Stimulated activated CD4-positive, alpha-beta T cell treated with anti-CD3 and anti-CD28 coated beads, Interleukin-15, amount 100 ng/mL, for 48 hours (primary cell): ENCODE measurements around the gene GTF2I.
"Not testable (repeated sequence)": the region's sequence is repeated elsewhere in the genome, so short reads cannot be mapped to it uniquely, and the experiment has no call there.

ENCODE experiments used
- DNase-seq, 2 donors: peaks; one replicate each; pipeline ENCODE4 v3.0.0-alpha.2; 2020; ENCODE audit warnings: low read depth in 2 of 2

GTF2I gene

DNA sequence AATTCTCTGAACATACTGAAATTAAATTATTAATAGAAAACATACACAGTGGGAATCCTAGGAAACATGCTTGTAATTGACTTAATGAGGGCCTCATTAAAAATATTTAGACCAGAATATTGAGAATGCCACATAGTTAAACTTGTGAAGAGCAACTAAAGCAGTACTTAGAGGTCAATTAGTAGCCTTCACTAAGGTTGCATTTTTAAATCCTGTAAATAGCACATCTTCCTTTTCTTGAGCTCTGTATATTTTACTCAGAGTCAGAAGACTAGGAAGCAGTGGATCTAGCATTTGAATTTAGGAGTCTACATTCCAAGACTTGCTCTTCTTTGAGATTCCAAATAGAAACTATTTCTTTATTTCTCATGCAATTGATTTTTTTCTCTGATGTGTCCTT, 56.0 kb downstream of the GTF2I start:
- DNase-seq, result no peak

DNA sequence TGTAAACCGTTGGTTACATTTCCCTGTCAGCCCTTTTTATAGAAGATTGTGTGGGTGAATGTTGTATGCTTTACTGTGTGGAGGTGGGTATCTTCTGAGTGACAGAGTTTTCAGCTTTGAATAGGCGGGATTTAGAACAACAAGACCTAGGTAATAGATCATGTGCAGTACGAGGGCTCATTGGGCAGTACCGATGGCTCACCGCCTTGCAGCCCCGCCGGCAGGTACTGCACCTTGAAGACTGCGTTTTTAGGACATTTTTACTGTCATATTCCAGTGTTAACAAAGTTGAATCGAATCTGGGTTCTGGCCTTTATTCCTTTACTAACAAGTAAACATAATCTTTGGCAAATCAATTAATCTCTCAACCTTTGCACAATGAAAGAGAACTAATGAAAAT, 60.4 kb downstream of the GTF2I start:
- DNase-seq, result no peak

DNA sequence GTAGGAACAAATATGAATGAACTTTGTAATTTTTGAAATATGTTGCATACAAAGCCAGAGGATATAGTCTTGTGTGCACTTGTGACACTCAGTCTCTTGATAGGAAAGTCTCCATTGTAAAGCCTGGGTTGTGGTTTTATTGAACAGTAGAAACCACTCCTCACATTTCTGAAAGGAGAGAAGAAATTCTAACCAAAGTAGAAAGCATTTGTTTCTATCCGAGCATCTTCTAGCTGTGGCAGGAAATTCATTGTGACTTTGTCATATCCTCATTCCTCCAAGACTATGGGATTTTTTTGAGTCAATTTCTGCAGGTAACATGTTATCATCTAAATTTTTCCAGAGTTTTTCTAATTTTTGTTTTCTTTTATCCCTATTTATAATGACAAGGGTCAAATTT, 60.8 kb downstream of the GTF2I start:
- no peak for DNase-seq

DNA sequence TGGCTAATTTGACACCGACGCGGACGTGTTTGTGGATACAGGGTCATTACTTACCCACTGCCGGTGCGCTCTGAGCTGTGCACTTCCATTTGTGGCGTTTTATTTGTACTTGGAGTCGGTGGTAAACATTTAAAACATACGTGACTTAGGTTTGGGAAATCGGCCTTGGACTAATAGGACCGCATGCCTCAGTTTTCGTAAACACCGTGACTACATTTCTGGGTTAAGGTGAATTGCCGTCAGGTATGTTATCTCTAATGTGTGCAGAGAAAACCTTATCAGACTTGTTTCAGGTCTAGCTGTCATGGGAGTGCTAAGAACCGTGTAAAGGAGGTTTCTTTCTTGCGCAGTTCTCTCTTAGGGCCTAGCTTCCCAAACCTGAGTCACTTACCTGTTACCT, 64.6 kb downstream of the GTF2I start:
- DNase-seq, result no peak

DNA sequence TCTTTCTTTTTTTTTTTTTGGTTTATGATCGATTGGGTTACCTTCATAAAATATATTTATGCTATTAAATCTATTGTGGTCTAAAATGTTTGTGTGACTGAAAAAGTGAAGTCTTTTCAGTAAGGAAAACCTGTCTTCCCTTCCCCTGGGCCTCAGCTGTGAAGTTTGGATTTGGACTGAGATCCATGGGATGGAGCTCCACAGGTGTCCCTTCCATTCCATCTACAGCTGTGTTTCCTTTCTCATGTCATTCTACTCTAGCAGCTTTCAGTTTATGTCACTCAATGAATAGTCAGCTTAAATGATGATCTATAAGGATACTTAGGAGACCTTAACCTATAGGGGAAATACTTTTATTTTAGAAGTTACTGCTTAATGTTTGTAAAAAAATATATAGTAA, 68.3 kb downstream of the GTF2I start:
- no peak for DNase-seq

DNA sequence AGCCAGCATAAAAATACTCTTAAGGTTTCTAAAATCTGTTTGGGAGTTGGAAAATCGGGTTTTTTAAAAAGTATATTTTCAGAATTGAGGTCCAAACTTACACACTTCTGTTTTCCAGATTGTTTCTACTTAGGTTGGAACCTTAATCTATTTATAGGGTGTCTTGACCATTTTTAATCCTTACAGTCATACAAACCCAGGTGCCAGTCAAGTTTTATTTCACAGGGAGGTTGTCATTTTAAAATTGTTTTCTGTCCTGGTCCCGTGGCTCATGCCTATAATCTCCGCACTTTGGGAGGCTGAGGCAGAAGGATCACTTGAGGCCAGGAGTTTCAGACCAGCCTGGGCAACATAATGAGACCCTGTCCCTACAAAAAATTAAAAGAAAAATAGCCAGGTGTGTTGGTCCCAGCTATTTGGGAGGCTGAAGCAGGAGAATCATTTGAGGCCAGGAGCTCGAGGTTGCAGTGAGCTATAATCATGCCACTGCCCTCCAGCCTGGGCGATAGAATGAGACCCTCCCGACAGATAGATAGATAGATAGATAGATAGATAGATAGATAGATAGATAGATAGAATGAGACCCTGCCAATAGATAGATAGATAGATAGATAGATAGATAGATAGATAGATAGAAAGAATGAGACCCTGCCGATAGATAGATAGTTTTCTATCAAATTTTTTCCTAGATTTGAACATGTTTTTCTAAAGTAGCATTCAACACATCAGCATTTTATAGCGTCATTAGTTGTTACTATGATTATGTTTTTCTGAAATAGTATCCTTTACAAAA, 69.0 kb downstream of the GTF2I start:
- no peak for DNase-seq

- not testable (repeated sequence) for DNase-seq
These were observed 71.2 kb downstream of the GTF2I start for GRCh38 chr7:74728686-74729085.

- not testable (repeated sequence) for DNase-seq
These were observed 72.7 kb downstream of the GTF2I start for GRCh38 chr7:74730186-74730585.

DNA sequence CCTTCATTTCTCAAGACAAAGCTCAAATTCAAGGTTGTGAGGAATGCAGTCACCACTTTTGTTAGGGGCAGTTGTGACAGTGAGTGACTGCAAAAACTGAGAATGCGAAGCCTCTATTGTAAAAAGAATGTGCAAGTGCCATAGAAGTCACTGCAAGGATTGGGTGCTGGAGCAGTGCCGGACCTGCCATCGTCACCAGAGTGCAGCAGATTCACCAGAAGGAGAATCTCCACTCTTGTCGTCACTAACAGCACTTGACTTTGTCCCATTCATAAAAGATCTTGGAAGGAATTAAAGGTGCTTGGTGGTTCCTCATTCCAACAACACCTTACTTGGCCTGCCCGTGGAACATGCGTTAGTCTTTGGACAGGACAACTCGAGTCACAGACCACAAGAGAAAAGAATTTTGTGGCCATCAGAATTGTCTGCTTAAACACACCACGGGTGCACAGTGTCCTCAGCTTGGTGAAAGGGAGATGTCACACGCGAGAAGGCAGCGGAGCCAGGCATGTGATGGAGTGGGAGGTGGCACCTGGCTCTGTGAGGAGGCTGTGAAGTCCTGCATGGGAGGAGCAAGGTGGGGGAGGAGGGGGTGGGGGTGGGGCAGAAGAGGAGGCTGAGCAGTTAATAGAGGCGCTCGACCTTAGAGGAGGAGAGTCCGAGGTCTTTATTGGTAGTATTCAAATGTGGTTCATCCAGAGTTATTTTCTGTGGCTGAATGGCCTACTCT, 82.6 kb downstream of the GTF2I start:
- DNase-seq, result not testable (repeated sequence)

- DNase-seq, result not testable (repeated sequence)
These were observed 86.5 kb downstream of the GTF2I start for GRCh38 chr7:74743936-74744557.

DNA sequence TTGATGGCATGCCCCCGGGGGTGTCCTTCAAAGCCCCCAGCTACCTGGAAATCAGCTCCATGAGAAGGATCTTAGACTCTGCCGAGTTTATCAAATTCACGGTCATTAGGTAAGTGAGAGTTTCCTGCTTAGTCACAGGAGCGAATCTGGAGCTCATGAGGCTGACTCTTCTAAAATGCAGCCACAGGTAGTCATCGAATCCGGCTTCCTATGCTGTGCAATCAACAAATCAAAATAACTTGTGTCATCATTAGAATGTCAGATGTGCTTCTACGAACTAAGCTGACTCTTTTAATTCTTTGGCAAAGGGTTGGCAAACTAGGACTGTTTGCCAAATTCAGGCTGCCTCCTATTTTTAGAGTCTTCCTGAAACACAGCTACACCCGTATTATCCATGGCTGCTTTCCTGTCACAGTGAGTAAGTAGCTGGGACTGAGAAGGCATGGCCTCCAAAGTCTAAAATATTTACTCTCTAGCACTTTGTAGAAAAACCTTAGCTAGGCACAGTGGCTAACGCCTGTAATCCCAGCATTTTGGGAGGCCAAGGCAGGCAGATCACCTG, 96.5 kb downstream of the GTF2I start:
- not testable (repeated sequence) for DNase-seq

- DNase-seq, result not testable (repeated sequence)
These were observed 99.2 kb downstream of the GTF2I start for GRCh38 chr7:74756673-74757072.

- DNase-seq, result not testable (repeated sequence)
These were observed 100.8 kb downstream of the GTF2I start for GRCh38 chr7:74758268-74758667.

- not testable (repeated sequence) for DNase-seq
These were observed 101.5 kb downstream of the GTF2I start for GRCh38 chr7:74758982-74759381.

DNA sequence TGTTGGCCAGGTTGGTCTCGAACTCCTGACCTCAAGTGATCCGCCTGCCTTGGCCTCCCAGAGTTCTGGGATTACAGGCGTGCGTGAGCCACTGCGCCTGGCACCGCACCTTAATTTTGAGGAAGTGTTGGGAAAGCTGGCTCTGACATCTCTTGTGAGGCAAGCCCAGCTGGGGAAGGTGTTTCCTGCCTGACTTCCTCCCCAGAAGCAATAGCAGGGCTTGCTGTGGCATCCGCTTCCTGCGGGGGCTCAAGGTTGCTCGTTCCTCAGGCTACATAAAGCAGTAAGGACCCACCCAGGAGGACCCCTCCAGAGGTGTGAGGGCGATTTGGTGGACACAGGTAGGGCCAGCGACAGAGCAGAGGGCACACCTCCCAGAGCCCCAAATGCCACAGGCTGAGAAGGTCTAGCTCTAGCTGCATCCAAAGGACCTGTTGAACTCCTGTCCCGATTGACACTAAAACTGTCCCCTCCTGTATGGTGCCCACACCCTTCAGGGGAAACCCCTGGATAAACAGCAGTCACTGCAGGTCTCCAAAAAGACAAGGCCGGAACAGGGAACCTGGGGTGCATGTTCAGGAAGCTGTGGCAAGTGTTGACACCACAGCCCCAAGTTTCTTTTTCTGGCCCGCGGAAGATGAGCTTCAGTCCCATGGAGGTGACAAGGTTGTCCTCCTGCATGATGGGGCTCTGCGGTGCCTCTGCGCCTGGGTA, 107.8 kb downstream of the GTF2I start:
- DNase-seq, result not testable (repeated sequence)

GRCh38 chr7:74766509-74766908, 109.0 kb downstream of the GTF2I start:
- DNase-seq, result not testable (repeated sequence)

GRCh38 chr7:74766991-74767390, 109.5 kb downstream of the GTF2I start:
- DNase-seq, result not testable (repeated sequence)

GRCh38 chr7:74770062-74770461, 112.5 kb downstream of the GTF2I start:
- not testable (repeated sequence) for DNase-seq

GRCh38 chr7:74772093-74772492, 114.6 kb downstream of the GTF2I start:
- not testable (repeated sequence) for DNase-seq

- DNase-seq, result not testable (repeated sequence)
These were observed 116.5 kb downstream of the GTF2I start, which contains the start of gene NCF1 for GRCh38 chr7:74773760-74774750. NCF1 (plus strand) TSS chr7:74774011; CDS start chr7:74774032, 21 bp downstream.
